Heart left ventricle (tissue), 13 donors: ENCODE measurements around the gene DNAH3.

Experiments
- CTCF ChIP-seq, 12 donors: fragments of 200-600 bp; sonication (generic) in 4 of 12; IDR thresholded peaks; one replicate each; pipeline versions ENCODE4 v1.5.0 to v1.8.0; 2018 to 2022; ENCODE audit warnings: antibody characterized with exemption in 12 of 12, mild to moderate bottlenecking in 5 of 12
- POLR2A ChIP-seq, 2 donors: fragments of 450-650 bp; IDR thresholded peaks; one replicate each; pipeline ENCODE4 v1.6.1; 2017; ENCODE audit warnings: antibody characterized with exemption in 2 of 2, mild to moderate bottlenecking in 2 of 2, moderate library complexity in 2 of 2
- donor health status: ischemic (EF 13 %, LVEDD 7.1; RV severe dilation, severe dysfunction).
- donor health status: DM: no; HTN: yes; CAD: no.
- donor health status: DM: no; HTN: no; CAD: no.
- donor health status: ischemic (EF 25% LVEDD 6.9; RV normal size, moderate dysfunction).
- donor health status: ischemic (EF 25% LVEDD 5.7; RV mildly dilated, moderate dysfunction).
- donor health status: ischemic (EF 35%, LVEDD 5.7; RV mildly dilated, moderate dysfunction).
- donor health status: nonischemic (EF 11% LVEDD 7.7; RV severe dilation, severe dysfunction).
- donor health status: DM: yes; HTN: yes; CAD: no.
- donor health status: PGD.
- donor health status: ischemic (EF 29% LVEDD 5.4; RV normal size, mild dysfunction).
- donor health status: nonischemic (EF 23%, LVEDD 6.1; RV moderate dilation, normal function).

- TF ChIP-seq CTCF (IDR thresholded peaks at IDR 0.05) (no peak), POLR2A (IDR thresholded peaks at IDR 0.05) (no peak)
Measured at GRCh38 chr16:20901436-20902112, 249.1 kb downstream of the DNAH3 start.
